ENCODE data around the gene NCAM1.

GRCh38 chr11:112968941-112969713 lies 7.9 kb downstream of the NCAM1 start:
- TF ChIP-seq NR2C2 (CRISPR knock-in tag; IDR thresholded peaks at IDR 0.05) (no peak), USF1 (CRISPR knock-in tag; IDR thresholded peaks at IDR 0.05) (no peak), ETV6 (CRISPR knock-in tag; IDR thresholded peaks at IDR 0.05) (no peak), NFE2L1 (CRISPR knock-in tag; IDR thresholded peaks at IDR 0.05) (no peak), NFYB (CRISPR knock-in tag; conservative IDR thresholded peaks at IDR 0.05; ENCODE audit: low read depth) (no peak), ZNF416 (CRISPR knock-in tag; IDR thresholded peaks at IDR 0.05) (no peak)
